ENCODE measurements around the gene RBBP4. TPM values are rescaled to one million over a fixed set of nuclear protein-coding genes. Genes with fewer than 3 reads are reported as not detected.

The RBBP4 gene
- total and polyA plus RNA-seq, 2 experiments from 2014 or later: 275 to 336 TPM

GRCh38 chr1:32647308-32648134, 3.5 kb upstream of the RBBP4 start:
- H3K27ac ChIP-seq: no peak overlapping the region
- H3K9me3 ChIP-seq (ENCODE audit: low read depth): no peaks in the 10 kb centered on the region
- TF ChIP-seq CTCF (IDR thresholded peaks at IDR 0.05; ENCODE audit: low read depth, low read length): no peak
- peaks cover 1% of the 10 kb centered on the region for H3K36me3 ChIP-seq
- H3K4me1 ChIP-seq (ENCODE audit: low read depth): no peaks in the 10 kb centered on the region
- no peak overlapping the region for H3K4me3 ChIP-seq
- no peak for DNase-seq (ENCODE audit: low read depth in 1 of 2, low spot score in 1 of 2)
- H3K27me3 ChIP-seq: no peaks in the 10 kb centered on the region

- Histone ChIP-seq H3K4me1 (ENCODE audit: low read depth) (no peaks in the 10 kb centered on the region), H3K9me3 (ENCODE audit: low read depth) (no peaks in the 10 kb centered on the region), H3K27me3 (no peaks in the 10 kb centered on the region), H3K4me3 (peak within 1 kb of the TSS; percentile 85), H3K27ac (peak within 1 kb of the TSS; percentile 99), H3K36me3 (peaks cover 24% of the 10 kb centered on the region)
- no peak for TF ChIP-seq CTCF (IDR thresholded peaks at IDR 0.05; ENCODE audit: low read depth, low read length)
- peak; percentile 93 to 95 for DNase-seq (ENCODE audit: low read depth in 1 of 2, low spot score in 1 of 2)
Measured at GRCh38 chr1:32650248-32650751, 708 bp upstream of the RBBP4 start, which contains the start of gene ZBTB8OS. TSS of gene ZBTB8OS (minus strand) at chr1:32650550. CDS start at chr1:32650529, 21 bp downstream.

- H3K27ac ChIP-seq: peak overlapping the region; percentile 99
- H3K4me1 ChIP-seq (ENCODE audit: low read depth): no peaks in the 10 kb centered on the region
- H3K9me3 ChIP-seq (ENCODE audit: low read depth): no peaks in the 10 kb centered on the region
- H3K27me3 ChIP-seq: no peaks in the 10 kb centered on the region
- H3K4me3 ChIP-seq: peak overlapping the region; percentile 74
- peaks cover 33% of the 10 kb centered on the region for H3K36me3 ChIP-seq
- TF ChIP-seq CTCF (IDR thresholded peaks at IDR 0.05; ENCODE audit: low read depth, low read length): no peak
- no peak for DNase-seq (ENCODE audit: low read depth in 1 of 2, low spot score in 1 of 2)
Measured at GRCh38 chr1:32651461-32652073, 559 bp downstream of the RBBP4 start.

- no peak for TF ChIP-seq CTCF (IDR thresholded peaks at IDR 0.05; ENCODE audit: low read depth, low read length)
- peaks cover 42% of the 10 kb centered on the region for H3K36me3 ChIP-seq
- no peaks in the 10 kb centered on the region for H3K27me3 ChIP-seq
- peak overlapping the region; percentile 74 for H3K4me3 ChIP-seq
- no peaks in the 10 kb centered on the region for H3K9me3 ChIP-seq (ENCODE audit: low read depth)
- no peaks in the 10 kb centered on the region for H3K4me1 ChIP-seq (ENCODE audit: low read depth)
- no peak for DNase-seq (ENCODE audit: low read depth in 1 of 2, low spot score in 1 of 2)
- H3K27ac ChIP-seq: peak overlapping the region; percentile 99
Measured at GRCh38 chr1:32652244-32652962, 1.4 kb downstream of the RBBP4 start.

- Histone ChIP-seq H3K4me1 (ENCODE audit: low read depth) (no peaks in the 10 kb centered on the region), H3K9me3 (ENCODE audit: low read depth) (no peaks in the 10 kb centered on the region), H3K27ac (no peak overlapping the region), H3K36me3 (peaks cover 57% of the 10 kb centered on the region), H3K4me3 (no peak overlapping the region), H3K27me3 (no peaks in the 10 kb centered on the region)
- no peak for TF ChIP-seq CTCF (IDR thresholded peaks at IDR 0.05; ENCODE audit: low read depth, low read length)
- DNase-seq (ENCODE audit: low read depth in 1 of 2, low spot score in 1 of 2): no peak
Measured at GRCh38 chr1:32659581-32659980, 8.6 kb downstream of the RBBP4 start.
